GM18867 (cell line): Measurements from ENCODE around the gene POLR1C.
"Not testable (repeated sequence)": the region's sequence is repeated elsewhere in the genome, so short reads cannot be mapped to it uniquely, and the experiment has no call there.

Experiments
- ATAC-seq: cut with Tn5 transposase; IDR thresholded peaks from one replicate; pipeline ENCODE4 v1.9.1; 2021; ENCODE audit warnings: mild to moderate bottlenecking, moderate library complexity; ENCODE audit not compliant: unreplicated experiment

The POLR1C gene

GRCh38 chr6:43516697-43517504, at the start of gene POLR1C, which contains the start of gene YIPF3:
POLR1C (plus strand) TSS chr6:43517089; CDS start chr6:43517110, 21 bp downstream.
YIPF3 (minus strand) TSS chr6:43516926; CDS start chr6:43516807, 119 bp downstream.
- peak; percentile 82 for ATAC-seq

- ATAC-seq, result not testable (repeated sequence)
Measured at GRCh38 chr6:43467265-43467664, 49.6 kb upstream of the POLR1C start.

GRCh38 chr6:43467752-43468151, 49.1 kb upstream of the POLR1C start:
- no peak for ATAC-seq

GRCh38 chr6:43468240-43468639, 48.6 kb upstream of the POLR1C start:
- ATAC-seq, result no peak

- ATAC-seq, result no peak
Measured at GRCh38 chr6:43468748-43469681, 47.9 kb upstream of the POLR1C start.

- no peak for ATAC-seq
Measured at GRCh38 chr6:43469947-43470346, 46.9 kb upstream of the POLR1C start.

GRCh38 chr6:43471399-43471798, 45.5 kb upstream of the POLR1C start:
- ATAC-seq, result no peak

GRCh38 chr6:43472515-43472914, 44.4 kb upstream of the POLR1C start:
- ATAC-seq, result no peak

GRCh38 chr6:43475516-43475915, 41.4 kb upstream of the POLR1C start:
- ATAC-seq, result no peak

GRCh38 chr6:43476746-43477145, 40.1 kb upstream of the POLR1C start:
- ATAC-seq, result no peak

- ATAC-seq, result peak; percentile 95
Measured at GRCh38 chr6:43477235-43478007, 39.5 kb upstream of the POLR1C start, which contains the start of gene TJAP1. TJAP1 (plus strand) TSS chr6:43477570; CDS start chr6:43499002, 21,432 bp downstream.

- no peak for ATAC-seq
Measured at GRCh38 chr6:43478008-43478372, 38.9 kb upstream of the POLR1C start.

GRCh38 chr6:43481075-43481474, 35.8 kb upstream of the POLR1C start:
- no peak for ATAC-seq

GRCh38 chr6:43481591-43482236, 35.2 kb upstream of the POLR1C start:
- ATAC-seq, result no peak

GRCh38 chr6:43488667-43489276, 28.1 kb upstream of the POLR1C start:
- no peak for ATAC-seq

- ATAC-seq, result no peak
Measured at GRCh38 chr6:43489277-43490072, 27.4 kb upstream of the POLR1C start.

GRCh38 chr6:43490523-43490939, 26.4 kb upstream of the POLR1C start:
- ATAC-seq, result no peak

- ATAC-seq, result no peak
Measured at GRCh38 chr6:43491750-43492661, 24.9 kb upstream of the POLR1C start.
